ENCODE measurements around the gene USP7. TPM values are rescaled to one million over a fixed set of nuclear protein-coding genes. Genes with fewer than 3 reads are reported as not detected.
"Not testable (repeated sequence)": the region's sequence is repeated elsewhere in the genome, so short reads cannot be mapped to it uniquely, and the experiment has no call there.

Gene USP7
- total RNA-seq, 1 donor from 2014 or later = 159 TPM

DNA sequence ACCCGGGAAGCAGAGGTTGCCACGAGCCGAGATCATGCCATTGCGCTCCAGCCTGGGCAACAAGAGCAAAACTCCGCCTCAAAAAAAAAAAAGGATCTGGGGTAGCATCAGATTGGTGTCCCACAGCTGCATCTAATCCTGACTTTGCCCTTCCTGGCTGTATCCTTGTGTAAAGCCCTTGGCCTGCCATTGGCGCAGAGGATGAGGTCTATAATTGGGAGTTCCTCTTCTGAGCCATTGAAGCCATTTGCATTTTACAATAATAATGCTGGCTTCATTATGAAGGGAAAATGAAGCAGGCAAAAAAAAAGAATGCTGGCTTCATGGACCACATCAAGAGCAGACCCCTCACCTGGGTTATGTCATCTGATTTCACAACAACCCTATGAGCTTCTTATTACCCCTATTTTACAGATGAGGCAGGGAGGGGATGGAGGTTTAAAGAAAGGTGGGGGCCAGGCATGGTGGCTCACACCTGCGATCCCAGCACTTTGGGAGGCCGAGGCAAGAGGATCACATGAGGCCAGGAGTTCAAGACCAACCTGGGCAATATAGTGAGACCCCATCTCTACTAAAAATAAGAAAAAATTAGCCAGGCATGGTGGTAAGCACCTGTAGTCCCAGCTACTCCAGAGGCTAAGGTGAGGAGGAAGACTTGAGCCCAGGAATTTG lies 82.7 kb downstream of the USP7 start:
- H3K9me3 Mint-ChIP-seq (ENCODE audit: low read depth) = no peaks in the 10 kb centered on the region
- no peak overlapping the region for H3K4me3 Mint-ChIP-seq (ENCODE audit: low read depth)
- TF ChIP-seq, protein P1, sequence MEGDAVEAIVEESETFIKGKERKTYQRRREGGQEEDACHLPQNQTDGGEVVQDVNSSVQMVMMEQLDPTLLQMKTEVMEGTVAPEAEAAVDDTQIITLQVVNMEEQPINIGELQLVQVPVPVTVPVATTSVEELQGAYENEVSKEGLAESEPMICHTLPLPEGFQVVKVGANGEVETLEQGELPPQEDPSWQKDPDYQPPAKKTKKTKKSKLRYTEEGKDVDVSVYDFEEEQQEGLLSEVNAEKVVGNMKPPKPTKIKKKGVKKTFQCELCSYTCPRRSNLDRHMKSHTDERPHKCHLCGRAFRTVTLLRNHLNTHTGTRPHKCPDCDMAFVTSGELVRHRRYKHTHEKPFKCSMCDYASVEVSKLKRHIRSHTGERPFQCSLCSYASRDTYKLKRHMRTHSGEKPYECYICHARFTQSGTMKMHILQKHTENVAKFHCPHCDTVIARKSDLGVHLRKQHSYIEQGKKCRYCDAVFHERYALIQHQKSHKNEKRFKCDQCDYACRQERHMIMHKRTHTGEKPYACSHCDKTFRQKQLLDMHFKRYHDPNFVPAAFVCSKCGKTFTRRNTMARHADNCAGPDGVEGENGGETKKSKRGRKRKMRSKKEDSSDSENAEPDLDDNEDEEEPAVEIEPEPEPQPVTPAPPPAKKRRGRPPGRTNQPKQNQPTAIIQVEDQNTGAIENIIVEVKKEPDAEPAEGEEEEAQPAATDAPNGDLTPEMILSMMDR (IDR thresholded peaks at IDR 0.05; ENCODE audit: unreplicated experiment) = no peak
- H3K27ac Mint-ChIP-seq = no peak overlapping the region
- H3K36me3 Mint-ChIP-seq (ENCODE audit: insufficient read depth) = no peaks in the 10 kb centered on the region
- peaks cover 8% of the 10 kb centered on the region for H3K4me1 Mint-ChIP-seq (ENCODE audit: low read depth)
- H3K27me3 Mint-ChIP-seq = no peaks in the 10 kb centered on the region
- no peak for DNase-seq (ENCODE audit: low spot score, unreplicated experiment)

DNA sequence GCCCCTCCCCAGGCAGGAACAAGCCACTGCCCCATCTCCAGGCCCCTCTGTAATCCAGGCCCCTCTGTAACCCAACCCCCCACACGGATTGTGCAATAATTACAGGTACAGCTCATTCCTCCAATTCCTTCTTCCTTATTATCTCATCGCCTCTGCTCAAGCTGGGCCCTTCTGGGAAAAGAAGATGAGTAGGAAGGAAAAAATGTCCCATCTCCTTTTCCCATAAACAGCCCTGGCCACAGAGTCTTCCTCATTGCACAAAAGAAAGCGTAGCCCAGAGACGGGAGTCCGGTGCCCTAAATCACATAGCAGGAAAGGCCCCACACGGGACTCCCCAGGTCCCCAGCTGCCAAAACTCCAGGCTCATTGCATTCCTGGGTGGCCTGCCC lies 85.2 kb downstream of the USP7 start:
- Mint-ChIP-seq H3K27ac (no peak overlapping the region), H3K9me3 (ENCODE audit: low read depth) (no peaks in the 10 kb centered on the region), H3K27me3 (no peaks in the 10 kb centered on the region), H3K4me1 (ENCODE audit: low read depth) (no peaks in the 10 kb centered on the region), H3K36me3 (ENCODE audit: insufficient read depth) (no peaks in the 10 kb centered on the region), H3K4me3 (ENCODE audit: low read depth) (no peak overlapping the region)
- DNase-seq (ENCODE audit: low spot score, unreplicated experiment) = no peak
- TF ChIP-seq, protein P1 (IDR thresholded peaks at IDR 0.05; ENCODE audit: unreplicated experiment) = no peak

DNA sequence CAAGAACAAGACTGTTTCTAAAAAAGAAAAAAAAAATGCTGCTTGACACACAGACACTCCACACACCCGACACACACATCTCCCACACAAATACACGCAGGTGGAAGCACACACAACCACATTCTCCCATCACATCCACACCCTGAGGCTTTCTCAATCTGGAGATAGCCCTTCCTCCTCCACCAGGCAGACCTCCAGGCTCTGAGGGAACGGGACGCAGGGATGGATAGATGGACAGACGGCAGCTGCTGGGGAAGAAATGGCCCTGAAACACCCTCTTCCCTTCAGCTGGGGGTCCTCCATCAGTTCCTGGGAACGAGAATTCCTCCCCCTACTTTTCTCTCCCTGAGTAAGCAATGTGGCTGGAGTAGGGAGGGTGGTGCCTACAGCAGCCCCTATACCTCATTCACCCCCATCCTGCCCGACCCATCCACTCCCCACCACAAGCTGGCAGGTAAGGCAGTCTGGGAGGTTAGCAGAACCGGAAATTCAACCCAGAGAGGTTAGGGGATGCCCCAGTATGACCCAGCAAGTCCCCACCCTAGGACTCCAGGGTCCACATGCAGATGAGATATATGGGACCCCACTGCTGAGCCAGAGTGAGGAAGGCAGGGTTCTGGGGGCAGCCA lies 85.7 kb downstream of the USP7 start:
- no peaks in the 10 kb centered on the region for H3K36me3 Mint-ChIP-seq (ENCODE audit: insufficient read depth)
- no peaks in the 10 kb centered on the region for H3K9me3 Mint-ChIP-seq (ENCODE audit: low read depth)
- no peak overlapping the region for H3K4me3 Mint-ChIP-seq (ENCODE audit: low read depth)
- H3K27me3 Mint-ChIP-seq = no peaks in the 10 kb centered on the region
- TF ChIP-seq, protein P1 (IDR thresholded peaks at IDR 0.05; ENCODE audit: unreplicated experiment) = no peak
- H3K4me1 Mint-ChIP-seq (ENCODE audit: low read depth) = no peaks in the 10 kb centered on the region
- DNase-seq (ENCODE audit: low spot score, unreplicated experiment) = no peak
- H3K27ac Mint-ChIP-seq = no peak overlapping the region

DNA sequence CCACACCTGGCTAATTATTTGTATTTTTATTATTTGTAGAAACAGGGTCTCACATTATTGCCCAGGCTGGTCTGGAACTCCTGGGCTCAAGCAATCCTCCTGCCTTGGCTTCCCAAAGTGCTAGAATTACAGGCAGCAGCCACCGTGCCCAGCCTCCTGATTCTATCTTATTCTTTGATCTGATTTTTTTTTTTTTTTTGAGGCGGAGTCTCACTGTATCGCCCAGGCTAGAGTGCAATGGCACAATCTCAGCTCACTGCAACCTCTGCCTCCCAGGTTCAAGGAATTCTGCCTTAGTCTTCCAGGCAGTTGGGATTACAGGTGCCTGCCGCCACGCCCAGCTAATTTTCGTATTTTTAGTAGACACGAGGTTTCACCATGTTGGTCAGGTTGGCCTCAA lies 88.4 kb downstream of the USP7 start:
- H3K4me3 Mint-ChIP-seq (ENCODE audit: low read depth); H3K9me3 Mint-ChIP-seq (ENCODE audit: low read depth); H3K27ac Mint-ChIP-seq; H3K4me1 Mint-ChIP-seq (ENCODE audit: low read depth); DNase-seq (ENCODE audit: low spot score, unreplicated experiment); H3K27me3 Mint-ChIP-seq; H3K36me3 Mint-ChIP-seq (ENCODE audit: insufficient read depth): not testable (repeated sequence)

DNA sequence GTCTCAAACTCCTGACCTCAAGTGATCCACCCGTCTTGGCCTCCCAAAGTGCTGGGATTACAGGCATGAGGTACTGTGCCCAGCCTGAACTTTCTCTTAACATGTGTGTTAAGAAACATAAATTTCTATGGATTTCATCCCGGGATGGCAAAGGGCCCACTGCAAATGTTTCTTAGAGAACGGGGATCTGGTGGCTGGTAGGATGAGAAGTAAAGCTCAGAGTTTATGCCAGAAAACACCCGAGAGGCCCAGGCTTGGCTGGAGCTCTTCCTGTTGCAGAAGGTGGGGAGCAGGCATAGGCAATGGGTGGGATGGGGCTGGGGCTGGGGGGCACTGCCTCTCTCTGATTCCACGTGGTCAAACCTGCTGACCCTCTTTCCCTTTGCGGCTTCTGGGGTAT lies 89.3 kb downstream of the USP7 start:
- Mint-ChIP-seq H3K27ac (no peak overlapping the region), H3K9me3 (ENCODE audit: low read depth) (no peaks in the 10 kb centered on the region), H3K4me3 (ENCODE audit: low read depth) (no peak overlapping the region), H3K36me3 (ENCODE audit: insufficient read depth) (no peaks in the 10 kb centered on the region), H3K4me1 (ENCODE audit: low read depth) (peaks cover 2% of the 10 kb centered on the region), H3K27me3 (no peaks in the 10 kb centered on the region)
- TF ChIP-seq, protein P1 (IDR thresholded peaks at IDR 0.05; ENCODE audit: unreplicated experiment) = no peak
- no peak for DNase-seq (ENCODE audit: low spot score, unreplicated experiment)

DNA sequence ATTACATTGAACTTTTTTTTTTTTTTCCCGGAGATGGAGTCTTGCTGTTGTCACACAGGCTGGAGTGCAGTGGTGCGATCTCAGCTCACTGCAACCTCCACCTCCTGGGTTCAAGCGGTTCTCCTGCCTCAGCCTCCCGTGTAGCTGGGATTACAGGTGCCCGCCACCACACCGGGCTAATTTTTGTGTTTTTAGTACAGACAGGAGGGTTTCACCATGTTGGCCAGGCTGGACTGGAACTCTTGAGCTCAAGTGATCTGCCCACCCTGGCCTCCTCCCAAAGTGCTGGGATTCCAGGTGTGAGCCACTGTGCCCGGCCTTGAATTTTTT lies 89.9 kb downstream of the USP7 start:
- not testable (repeated sequence) for H3K36me3 Mint-ChIP-seq (ENCODE audit: insufficient read depth); DNase-seq (ENCODE audit: low spot score, unreplicated experiment); H3K9me3 Mint-ChIP-seq (ENCODE audit: low read depth); H3K4me3 Mint-ChIP-seq (ENCODE audit: low read depth); H3K4me1 Mint-ChIP-seq (ENCODE audit: low read depth); H3K27ac Mint-ChIP-seq; H3K27me3 Mint-ChIP-seq

All from progenitor cell of endocrine pancreas (in vitro differentiated cells).